CD14-positive monocyte (primary cell): ENCODE results near the gene TLNRD1. TPM values are rescaled to one million over a fixed set of nuclear protein-coding genes. Genes with fewer than 3 reads are reported as not detected.

ENCODE experiments used
- DNase-seq, 3 donors: peaks; one replicate each; pipeline ENCODE4 v3.0.0-alpha.2; 2011 to 2022
- H2AFZ ChIP-seq: 2 replicates; pipeline ENCODE4 v1.6.0; 2012; ENCODE audit warnings: mild to moderate bottlenecking, low read depth, low read length, inconsistent platforms; ENCODE audit not compliant: insufficient read depth, poor library complexity, severe bottlenecking
- H3K27ac ChIP-seq, 2 donors: 1 replicate in 1 of 2; 2 replicates in 1 of 2; pipeline ENCODE4 v1.5.1; 2012 to 2013; ENCODE audit warnings: low read length in 2 of 2, control low read depth in 1 of 2, inconsistent platforms in 1 of 2, low read depth in 1 of 2, mild to moderate bottlenecking in 1 of 2
- H3K27me3 ChIP-seq, 2 donors: one replicate each; pipeline versions ENCODE4 v1.6.0 to v1.6.1; 2011 to 2013; ENCODE audit warnings: low read length in 2 of 2; ENCODE audit not compliant: control insufficient read depth in 2 of 2, insufficient read depth in 2 of 2
- H3K36me3 ChIP-seq, 2 donors: replicated peaks in 1 of 2; 1 replicate in 1 of 2; 2 replicates in 1 of 2; pipeline versions ENCODE4 v1.5.1 to v1.6.1; 2012 to 2013; ENCODE audit warnings: low read length in 2 of 2, control low read depth in 1 of 2, inconsistent platforms in 1 of 2, mild to moderate bottlenecking in 1 of 2; ENCODE audit not compliant: insufficient read depth in 2 of 2, control insufficient read depth in 1 of 2
- H3K4me1 ChIP-seq, 2 donors: 1 replicate in 1 of 2; 2 replicates in 1 of 2; pipeline versions ENCODE4 v1.5.1 to v1.6.1; 2012 to 2013; ENCODE audit warnings: low read length in 2 of 2, control low read depth in 1 of 2, inconsistent platforms in 1 of 2, mild to moderate bottlenecking in 1 of 2, moderate library complexity in 1 of 2; ENCODE audit not compliant: insufficient read depth in 2 of 2, control insufficient read depth in 1 of 2
- H3K4me2 ChIP-seq: replicated peaks from 2 replicates; pipeline ENCODE3; 2012; ENCODE audit warnings: low read length, moderate library complexity, mild to moderate bottlenecking; ENCODE audit not compliant: poor library complexity, severe bottlenecking; ENCODE audit errors: extremely low read depth
- H3K4me3 ChIP-seq, 3 experiments: fragments of 200-600 bp in 1 of 3; sonication (generic) in 1 of 3; replicated peaks in 1 of 3; 1 replicate in 2 of 3; 2 replicates in 1 of 3; pipeline ENCODE4 v1.5.1; 2011 to 2013; ENCODE audit warnings: low read length in 3 of 3, mild to moderate bottlenecking in 3 of 3, control low read depth in 2 of 3, low read depth in 2 of 3, inconsistent platforms in 1 of 3, moderate library complexity in 1 of 3
- H3K79me2 ChIP-seq: 2 replicates; pipeline ENCODE4 v1.6.0; 2012; ENCODE audit warnings: mild to moderate bottlenecking, control low read depth, inconsistent platforms, low read length, moderate library complexity; ENCODE audit not compliant: insufficient read depth
- H3K9ac ChIP-seq: 2 replicates; pipeline ENCODE4 v1.6.0; 2017; ENCODE audit warnings: low read length, mild to moderate bottlenecking; ENCODE audit not compliant: insufficient read depth, poor library complexity, severe bottlenecking
- H3K9me3 ChIP-seq, 2 donors: replicated peaks in 1 of 2; 1 replicate in 1 of 2; 2 replicates in 1 of 2; pipeline versions ENCODE4 v1.5.1 to v1.6.1; 2012 to 2013; ENCODE audit warnings: low read length in 2 of 2, control low read depth in 1 of 2; ENCODE audit not compliant: control insufficient read depth in 1 of 2, insufficient read depth in 1 of 2
- H4K20me1 ChIP-seq: 2 replicates; pipeline ENCODE4 v1.6.0; 2012; ENCODE audit warnings: mild to moderate bottlenecking, low read length, control low read depth, moderate library complexity; ENCODE audit not compliant: insufficient read depth
- H3K27ac Mint-ChIP-seq, 7 donors: one replicate each; pipeline ENCODE4 v1.8.0; 2020; ENCODE audit warnings: mild to moderate bottlenecking in 7 of 7, mixed read lengths in 7 of 7, moderate library complexity in 6 of 7, inconsistent platforms in 2 of 7
- H3K27me3 Mint-ChIP-seq, 3 donors: one replicate each; pipeline ENCODE4 v1.8.0; 2021 to 2022; ENCODE audit warnings: low read depth in 3 of 3, mild to moderate bottlenecking in 3 of 3, mixed read lengths in 3 of 3, moderate library complexity in 3 of 3, inconsistent platforms in 1 of 3
- H3K36me3 Mint-ChIP-seq, 2 donors: one replicate each; pipeline ENCODE4 v1.8.0; 2020; ENCODE audit warnings: mixed read lengths in 2 of 2, inconsistent platforms in 1 of 2, mild to moderate bottlenecking in 1 of 2
- H3K4me1 Mint-ChIP-seq: one replicate; pipeline ENCODE4 v1.8.0; 2020; ENCODE audit warnings: mild to moderate bottlenecking, mixed read lengths
- H3K4me3 Mint-ChIP-seq, 2 donors: one replicate each; pipeline ENCODE4 v1.8.0; 2020; ENCODE audit warnings: mild to moderate bottlenecking in 2 of 2, mixed read lengths in 2 of 2, moderate library complexity in 1 of 2
- H3K9me3 Mint-ChIP-seq, 7 donors: one replicate each; pipeline ENCODE4 v1.8.0; 2020 to 2022; ENCODE audit warnings: mixed read lengths in 7 of 7, mild to moderate bottlenecking in 6 of 7, moderate library complexity in 6 of 7, inconsistent platforms in 2 of 7
- WGBS: methylation state at CpG from one replicate; pipeline ENCODE4 v1.1.5; 2013; ENCODE audit warnings: missing lambda C conversion rate; ENCODE audit not compliant: insufficient coverage; 5-methylcytosine and 5-hydroxymethylcytosine counted together
- intact Hi-C, 2 donors: fragments of 100-400 bp; cut with micrococcal nuclease; formaldehyde crosslinking; loops; one replicate each; pipeline versions ENCODE4 v1.15.0 to v1.15.1; 2023
- polyA plus RNA-seq, 3 donors: library from polyadenylated mRNA; depleted of rRNA in 1 of 3; unstranded in 2 of 3; stranded (reverse) in 1 of 3; fragments of 300-500 nt in 2 of 3; fragments of >200 nt in 1 of 3; fragmentation: Illumina TruSeq in 2 of 3; gene quantifications; 1 replicate in 2 of 3; 2 replicates in 1 of 3; pipeline ENCODE4 v1.2.3, GENCODE V29; 2012 to 2021
- TF ChIP-seq, protein P1 (sequence below): fragments of 200-600 bp; IDR thresholded peaks from one replicate; pipeline ENCODE4 v1.8.0; 2022; ENCODE audit warnings: antibody characterized with exemption, mild to moderate bottlenecking

The TLNRD1 gene
- polyA plus RNA-seq, 3 donors = 2.6 to 12.6 (median 3.4) TPM

DNA sequence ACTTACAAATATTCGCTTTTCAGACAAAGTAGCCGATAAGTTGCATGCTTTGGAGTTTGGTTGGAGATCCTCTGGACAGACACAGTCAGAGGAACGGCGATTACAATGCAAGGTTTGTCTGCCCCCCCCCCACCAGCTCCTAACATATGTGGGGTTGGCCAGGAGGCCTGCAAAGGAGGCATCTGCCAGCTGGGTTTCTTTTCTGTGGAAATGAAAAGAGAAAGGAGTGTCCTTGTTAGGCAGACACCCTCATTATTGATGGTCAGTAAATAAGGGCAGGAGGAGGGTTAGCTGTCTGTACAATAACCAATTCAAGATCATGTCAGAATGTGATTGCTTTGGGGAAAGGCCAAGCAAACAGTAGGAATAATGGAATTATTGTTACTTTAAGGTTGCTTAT lies 49.1 kb downstream of the TLNRD1 start:
- H4K20me1 ChIP-seq = no peaks in the 10 kb centered on the region
- peaks cover 4 to 8% of the 10 kb centered on the region in 2 donors for H3K4me1 ChIP-seq
- H3K27ac Mint-ChIP-seq = no peak overlapping the region
- H3K9me3 Mint-ChIP-seq = peaks cover 0 to 10% (median 4%) of the 10 kb centered on the region in 7 donors
- H3K9me3 ChIP-seq = no peaks in the 10 kb centered on the region
- no peaks in the 10 kb centered on the region for H3K36me3 Mint-ChIP-seq
- H3K4me3 ChIP-seq = no peak overlapping the region
- TF ChIP-seq, protein P1, sequence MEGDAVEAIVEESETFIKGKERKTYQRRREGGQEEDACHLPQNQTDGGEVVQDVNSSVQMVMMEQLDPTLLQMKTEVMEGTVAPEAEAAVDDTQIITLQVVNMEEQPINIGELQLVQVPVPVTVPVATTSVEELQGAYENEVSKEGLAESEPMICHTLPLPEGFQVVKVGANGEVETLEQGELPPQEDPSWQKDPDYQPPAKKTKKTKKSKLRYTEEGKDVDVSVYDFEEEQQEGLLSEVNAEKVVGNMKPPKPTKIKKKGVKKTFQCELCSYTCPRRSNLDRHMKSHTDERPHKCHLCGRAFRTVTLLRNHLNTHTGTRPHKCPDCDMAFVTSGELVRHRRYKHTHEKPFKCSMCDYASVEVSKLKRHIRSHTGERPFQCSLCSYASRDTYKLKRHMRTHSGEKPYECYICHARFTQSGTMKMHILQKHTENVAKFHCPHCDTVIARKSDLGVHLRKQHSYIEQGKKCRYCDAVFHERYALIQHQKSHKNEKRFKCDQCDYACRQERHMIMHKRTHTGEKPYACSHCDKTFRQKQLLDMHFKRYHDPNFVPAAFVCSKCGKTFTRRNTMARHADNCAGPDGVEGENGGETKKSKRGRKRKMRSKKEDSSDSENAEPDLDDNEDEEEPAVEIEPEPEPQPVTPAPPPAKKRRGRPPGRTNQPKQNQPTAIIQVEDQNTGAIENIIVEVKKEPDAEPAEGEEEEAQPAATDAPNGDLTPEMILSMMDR = no peak
- WGBS = 96% methylated on average over 4 of the region's 4 CpGs
- H3K27me3 ChIP-seq = no peaks in the 10 kb centered on the region
- intact Hi-C loops = loop anchor here in 1 of 2 donors (10.0 kb wide), 1 partner anchor 45 kb away; the partner anchor contains the start of gene TLNRD1
- no peak overlapping the region for H3K4me2 ChIP-seq
- no peak overlapping the region for H3K4me3 Mint-ChIP-seq
- no peak overlapping the region for H2AFZ ChIP-seq
- no peak for DNase-seq
- H3K27ac ChIP-seq = no peak overlapping the region
- H3K79me2 ChIP-seq = no peaks in the 10 kb centered on the region
- H3K36me3 ChIP-seq = no peaks in the 10 kb centered on the region
- peaks cover 10% of the 10 kb centered on the region for H3K4me1 Mint-ChIP-seq
- H3K9ac ChIP-seq = no peak overlapping the region
- peaks cover 0 to 5% (median 4%) of the 10 kb centered on the region in 3 donors for H3K27me3 Mint-ChIP-seq

- H3K36me3 Mint-ChIP-seq = no peaks in the 10 kb centered on the region
- Histone ChIP-seq H3K79me2 (no peaks in the 10 kb centered on the region), H3K27ac (no peak overlapping the region), H3K4me1 (peaks cover 4 to 8% of the 10 kb centered on the region in 2 donors), H3K27me3 (no peaks in the 10 kb centered on the region), H2AFZ (no peak overlapping the region), H3K4me3 (no peak overlapping the region), H3K36me3 (no peaks in the 10 kb centered on the region), H4K20me1 (no peaks in the 10 kb centered on the region), H3K4me2 (no peak overlapping the region), H3K9ac (no peak overlapping the region), H3K9me3 (no peaks in the 10 kb centered on the region)
- TF ChIP-seq, protein P1 = no peak
- no peak overlapping the region for H3K27ac Mint-ChIP-seq
- H3K9me3 Mint-ChIP-seq = peaks cover 0 to 10% (median 4%) of the 10 kb centered on the region in 7 donors
- peaks cover 10% of the 10 kb centered on the region for H3K4me1 Mint-ChIP-seq
- H3K27me3 Mint-ChIP-seq = peaks cover 0 to 5% (median 4%) of the 10 kb centered on the region in 3 donors
- intact Hi-C loops = loop anchor here in 1 of 2 donors (10.0 kb wide), 1 partner anchor 45 kb away; the partner anchor contains the start of gene TLNRD1
- no peak overlapping the region for H3K4me3 Mint-ChIP-seq
- no peak for DNase-seq
Measured at GRCh38 chr15:81050259-81050658, 49.5 kb downstream of the TLNRD1 start.
